GM21723 (cell line): ENCODE data around the gene TOE1.
A peak's percentile ranks its signal among the peaks of the same experiment; 100 is the strongest.
"Not testable (repeated sequence)": the region's sequence is repeated elsewhere in the genome, so short reads cannot be mapped to it uniquely, and the experiment has no call there.

Experiments
- ATAC-seq: cut with Tn5 transposase; IDR thresholded peaks from one replicate; pipeline ENCODE4 v1.9.1; 2021; ENCODE audit warnings: mild to moderate bottlenecking, moderate library complexity; ENCODE audit not compliant: unreplicated experiment

The TOE1 gene

GRCh38 chr1:45354838-45355237 is 14.9 kb downstream of the TOE1 start:
- ATAC-seq, result no peak

- ATAC-seq, result no peak
These were observed 15.7 kb downstream of the TOE1 start for GRCh38 chr1:45355683-45356082.

- no peak for ATAC-seq
These were observed 16.2 kb downstream of the TOE1 start for GRCh38 chr1:45356186-45356585.

GRCh38 chr1:45359882-45360513 is 20.0 kb downstream of the TOE1 start:
- no peak for ATAC-seq

- not testable (repeated sequence) for ATAC-seq
These were observed 21.0 kb downstream of the TOE1 start for GRCh38 chr1:45360981-45361380.

GRCh38 chr1:45364294-45364693 is 24.3 kb downstream of the TOE1 start:
- ATAC-seq, result no peak

GRCh38 chr1:45365051-45365450 is 25.1 kb downstream of the TOE1 start:
- ATAC-seq, result peak; percentile 85

- ATAC-seq, result peak; percentile 74
These were observed 30.6 kb downstream of the TOE1 start for GRCh38 chr1:45370575-45370974.

GRCh38 chr1:45373573-45373972 is 33.6 kb downstream of the TOE1 start:
- ATAC-seq, result no peak

- no peak for ATAC-seq
These were observed 35.4 kb downstream of the TOE1 start for GRCh38 chr1:45375104-45376090.

- no peak for ATAC-seq
These were observed 38.2 kb downstream of the TOE1 start for GRCh38 chr1:45378184-45378583.

GRCh38 chr1:45379524-45379923 is 39.6 kb downstream of the TOE1 start:
- no peak for ATAC-seq

- no peak for ATAC-seq
These were observed 40.2 kb downstream of the TOE1 start for GRCh38 chr1:45380125-45380524.

- no peak for ATAC-seq
These were observed 40.8 kb downstream of the TOE1 start for GRCh38 chr1:45380730-45381129.

GRCh38 chr1:45381243-45381642 is 41.3 kb downstream of the TOE1 start:
- no peak for ATAC-seq

- no peak for ATAC-seq
These were observed 43.2 kb downstream of the TOE1 start for GRCh38 chr1:45383191-45383590.

GRCh38 chr1:45384213-45384612 is 44.2 kb downstream of the TOE1 start:
- ATAC-seq, result not testable (repeated sequence)

GRCh38 chr1:45385302-45385701 is 45.3 kb downstream of the TOE1 start:
- no peak for ATAC-seq

- ATAC-seq, result no peak
These were observed 46.2 kb downstream of the TOE1 start for GRCh38 chr1:45386219-45386618.
